Panc1 (cell line): ENCODE results near the gene ERMP1. TPM values are rescaled to one million over a fixed set of nuclear protein-coding genes. Genes with fewer than 3 reads are reported as not detected.

Experiments used
- ATAC-seq: fragments of 200-7000 bp; cut with Tn5 transposase; 2 replicates; pipeline ENCODE4 v1.9.1; 2020; ENCODE audit warnings: mild to moderate bottlenecking, moderate library complexity
- BruUV-seq: library from RNA; stranded (reverse); fragments of 400-500 nt; replicated peaks from 2 replicates; lab custom pipeline; 2021; lab: Mats Ljungman, UMichigan
- CTCF ChIA-PET: fragments of 300-600 bp; sonication (Branson Sonifier 250); formaldehyde crosslinking; loops from one replicate; lab custom pipeline; 2022; ENCODE audit warnings: antibody characterized with exemption; lab: Charles Lee
- POLR2A ChIA-PET: fragments of 300-600 bp; sonication (Branson Sonifier 250); formaldehyde crosslinking; loops from one replicate; lab custom pipeline; 2022; ENCODE audit warnings: antibody characterized with exemption; lab: Charles Lee
- DNase-seq: peaks from one replicate; pipeline ENCODE4 v3.0.0-alpha.2; 2010; ENCODE audit warnings: low read depth, low spot score
- H3K27ac ChIP-seq: 2 replicates; pipeline ENCODE4 v1.5.1; 2011; ENCODE audit warnings: mild to moderate bottlenecking, low read length, inconsistent platforms
- H3K27me3 ChIP-seq: fragments of 200-500 bp; sonication (Bioruptor generic); 2 replicates; pipeline ENCODE4 v1.6.0; 2014; ENCODE audit warnings: low read length, inconsistent platforms; ENCODE audit not compliant: control insufficient read depth, insufficient read depth
- H3K36me3 ChIP-seq: fragments of 200-500 bp; sonication (Bioruptor generic); 2 replicates; pipeline ENCODE4 v1.5.1; 2014; ENCODE audit warnings: inconsistent platforms, mild to moderate bottlenecking, low read length, moderate library complexity; ENCODE audit not compliant: control insufficient read depth, insufficient read depth
- H3K4me1 ChIP-seq: 2 replicates; pipeline ENCODE4 v1.5.1; 2011; ENCODE audit warnings: inconsistent platforms, mild to moderate bottlenecking, low read length, moderate library complexity; ENCODE audit not compliant: control insufficient read depth, insufficient read depth
- H3K4me3 ChIP-seq, 2 experiments: 2 replicates each; pipeline ENCODE4 v1.5.1; 2011 to 2012; ENCODE audit warnings: low read depth in 2 of 2, low read length in 2 of 2, mild to moderate bottlenecking in 2 of 2, inconsistent platforms in 1 of 2, moderate library complexity in 1 of 2
- H3K9me3 ChIP-seq: fragments of 200-500 bp; sonication (Bioruptor generic); 2 replicates; pipeline ENCODE4 v1.5.1; 2014; ENCODE audit warnings: low read depth, mild to moderate bottlenecking, inconsistent platforms, low read length, moderate library complexity; ENCODE audit not compliant: control insufficient read depth, insufficient read depth
- CTCF ChIP-seq: fragments of 450-650 bp; IDR thresholded peaks from 2 replicates; pipeline ENCODE4 v1.5.1; 2017; ENCODE audit warnings: mild to moderate bottlenecking
- POLR2AphosphoS5 ChIP-seq: IDR thresholded peaks from 2 replicates; pipeline ENCODE4 v1.6.1; 2012; ENCODE audit warnings: mild to moderate bottlenecking, low read depth, low read length, moderate library complexity
- REST ChIP-seq, 2 experiments: IDR thresholded peaks; 2 replicates each; pipeline ENCODE4 v1.6.1; 2011 to 2012; ENCODE audit warnings: low read depth in 2 of 2, control low read depth in 1 of 2, low read length in 1 of 2, mild to moderate bottlenecking in 1 of 2, moderate library complexity in 1 of 2; ENCODE audit not compliant: insufficient read depth in 1 of 2
- SIN3A ChIP-seq: IDR thresholded peaks from 2 replicates; pipeline ENCODE4 v1.6.1; 2012; ENCODE audit warnings: low read depth, mild to moderate bottlenecking, low read length, moderate library complexity, borderline replicate concordance; ENCODE audit not compliant: insufficient read depth
- TCF7L2 ChIP-seq: IDR thresholded peaks from 2 replicates; pipeline ENCODE4 v1.6.1; 2011; ENCODE audit warnings: mild to moderate bottlenecking, low read depth, low read length, inconsistent platforms
- in situ Hi-C: cut with HindIII; loops from 2 replicates; pipeline ENCODE4 v1.10.0; 2016; ENCODE audit warnings: low sequenced_read_pairs, low pct_unique_long_range_greater_than_20kb
- intact Hi-C: fragments of 100-400 bp; cut with micrococcal nuclease; formaldehyde crosslinking; loops from one replicate; pipeline ENCODE4 v1.10.0; 2022; ENCODE audit not compliant: unreplicated experiment
- total RNA-seq: library from RNA; stranded (reverse); gene quantifications from one replicate; pipeline ENCODE4 v1.2.1, GENCODE V29; 2021; ENCODE audit not compliant: unreplicated experiment

The ERMP1 gene
- total RNA-seq, 1 experiment from 2014 or later, result 38.4 TPM

- in situ Hi-C loops, result no loop called here
- DNase-seq, result no peak
- CTCF ChIA-PET, result no interaction called here
- POLR2A ChIA-PET, result no interaction called here
- no peak overlapping the region for H3K4me3 ChIP-seq
- no peaks in the 10 kb centered on the region for H3K4me1 ChIP-seq
- TF ChIP-seq SIN3A (no peak), REST (IDR thresholded peaks at IDR 0.05; ENCODE audit: insufficient read depth in 1 of 2, low read depth in 2 of 2, low read length in 1 of 2) (no peak), CTCF (no peak)
- no TSS peak for BruUV-seq
- H3K36me3 ChIP-seq, result no peaks in the 10 kb centered on the region
- H3K27ac ChIP-seq, result no peak overlapping the region
- intact Hi-C loops, result no loop called here
- H3K9me3 ChIP-seq, result no peaks in the 10 kb centered on the region
- no peak for ATAC-seq
- H3K27me3 ChIP-seq, result no peaks in the 10 kb centered on the region
Measured at GRCh38 chr9:5871785-5872184, 38.9 kb upstream of the ERMP1 start.

GRCh38 chr9:5870691-5871090 is 37.8 kb upstream of the ERMP1 start:
- no TSS peak for BruUV-seq
- POLR2A ChIA-PET, result no interaction called here
- CTCF ChIA-PET, result no interaction called here
- intact Hi-C loops, result no loop called here
- Histone ChIP-seq H3K4me3 (no peak overlapping the region), H3K4me1 (no peaks in the 10 kb centered on the region), H3K27me3 (no peaks in the 10 kb centered on the region), H3K9me3 (no peaks in the 10 kb centered on the region), H3K36me3 (no peaks in the 10 kb centered on the region), H3K27ac (no peak overlapping the region)
- in situ Hi-C loops, result no loop called here
- ATAC-seq (no peak), DNase-seq (no peak)
- TF ChIP-seq REST (IDR thresholded peaks at IDR 0.05; ENCODE audit: insufficient read depth in 1 of 2, low read depth in 2 of 2, low read length in 1 of 2), result no peak
- TF ChIP-seq SIN3A, result no peak
- no peak for TF ChIP-seq TCF7L2
- no peak for TF ChIP-seq POLR2AphosphoS5
- TF ChIP-seq CTCF, result no peak
